Ascending aorta (tissue), 2 donors: ENCODE data around the gene TM7SF2. TPM values are rescaled to one million over a fixed set of nuclear protein-coding genes. Genes with fewer than 3 reads are reported as not detected.

Experiments
- DNase-seq, 2 donors: peaks; one replicate each; pipeline ENCODE4 v3.0.0-alpha.2; 2019; ENCODE audit warnings: low spot score in 2 of 2
- H3K27ac ChIP-seq, 2 donors: fragments of 200-600 bp; sonication (generic); one replicate each; pipeline ENCODE4 v1.5.1; 2016 to 2017; ENCODE audit warnings: mild to moderate bottlenecking in 1 of 2
- H3K27me3 ChIP-seq: fragments of 200-600 bp; sonication (generic); one replicate; pipeline ENCODE4 v1.5.1; 2017
- H3K36me3 ChIP-seq, 2 donors: fragments of 200-600 bp; sonication (generic); one replicate each; pipeline ENCODE4 v1.5.1; 2016
- H3K4me1 ChIP-seq, 2 donors: fragments of 200-600 bp; sonication (generic); one replicate each; pipeline ENCODE4 v1.5.1; 2016 to 2017; ENCODE audit warnings: mild to moderate bottlenecking in 1 of 2
- H3K4me3 ChIP-seq, 2 donors: fragments of 200-600 bp; sonication (generic); one replicate each; pipeline ENCODE4 v1.5.1; 2016 to 2017; ENCODE audit warnings: mild to moderate bottlenecking in 1 of 2
- H3K9me3 ChIP-seq, 2 donors: fragments of 200-600 bp; sonication (generic); one replicate each; pipeline ENCODE4 v1.5.1; 2016
- CTCF ChIP-seq, 3 experiments: fragments of 200-600 bp in 2 of 3; fragments of 450-650 bp in 1 of 3; sonication (generic) in 2 of 3; IDR thresholded peaks; one replicate each; pipeline ENCODE4 v1.5.1; 2016 to 2019; ENCODE audit warnings: antibody characterized with exemption in 3 of 3, mild to moderate bottlenecking in 1 of 3, moderate library complexity in 1 of 3
- intact Hi-C: fragments of 100-400 bp; cut with DNase I; formaldehyde crosslinking; loops from one replicate; pipeline ENCODE4 v1.15.1; 2023
- total RNA-seq: library from RNA; depleted of rRNA; stranded (reverse); fragments of >200 nt; gene quantifications from one replicate; pipeline ENCODE4 v1.1.0, GENCODE V29; 2016

The TM7SF2 gene
- total RNA-seq, 1 donor from 2014 or later: 10.6 TPM

DNA sequence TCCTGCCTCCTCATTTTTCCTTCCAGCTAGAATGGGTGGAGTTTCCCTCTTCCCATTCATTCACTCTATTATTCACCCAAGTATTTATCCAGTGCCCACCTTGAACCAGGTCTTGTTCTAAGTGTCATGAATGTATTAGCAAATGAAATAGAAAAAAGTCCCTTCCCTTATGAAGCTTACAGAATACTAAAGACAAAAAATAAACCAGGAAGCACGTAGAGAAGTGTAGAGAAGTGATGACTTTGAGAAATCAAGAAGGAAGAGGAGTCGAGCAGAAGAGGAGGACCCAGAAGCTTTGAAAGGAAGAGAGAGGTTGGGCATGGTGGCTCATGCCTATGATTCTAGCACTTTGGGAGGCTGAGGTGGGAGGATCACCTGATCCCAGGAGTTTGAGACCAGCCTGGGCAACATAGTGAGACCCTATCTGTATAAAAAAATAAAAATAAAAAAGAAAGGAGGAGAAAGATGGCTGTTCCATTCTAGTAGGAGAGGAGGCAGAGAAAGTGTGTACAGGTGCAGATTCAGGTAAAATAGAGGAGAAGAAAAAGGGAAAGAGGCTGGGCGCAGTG, 39.7 kb downstream of the TM7SF2 start:
- no peak for TF ChIP-seq CTCF (IDR thresholded peaks at IDR 0.05)
- Histone ChIP-seq H3K9me3 (no peaks in the 10 kb centered on the region), H3K36me3 (no peaks in the 10 kb centered on the region), H3K4me1 (peaks cover 0 to 11% of the 10 kb centered on the region in 2 donors), H3K27me3 (no peaks in the 10 kb centered on the region), H3K4me3 (no peak overlapping the region), H3K27ac (peak overlapping the region; percentile 68 to 73)
- peak in 1 of 2 donors; percentile 40 for DNase-seq
- intact Hi-C loops: loop anchor here (2.0 kb wide), 1 partner anchor 17 kb away; the partner anchor contains the start of gene SYVN1

DNA sequence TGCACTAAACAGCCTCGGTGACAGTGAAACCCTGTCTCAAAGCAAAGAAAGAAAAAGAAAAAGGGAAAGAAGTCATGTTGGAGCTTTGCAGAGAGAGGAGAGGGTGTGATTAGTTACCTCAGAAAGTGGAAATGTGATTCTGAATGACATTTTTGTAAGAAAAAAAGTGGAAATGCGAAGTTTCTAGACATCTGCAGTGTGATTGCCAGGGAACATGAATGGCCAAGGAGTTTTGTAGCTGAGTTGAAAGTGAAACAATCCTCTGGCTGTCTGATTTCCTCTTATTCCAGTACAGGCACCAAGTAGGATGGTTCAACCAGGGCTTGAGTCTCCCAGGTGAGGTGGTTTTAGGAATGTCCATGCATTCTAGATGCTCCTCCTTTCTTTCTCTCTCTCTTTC, 40.5 kb downstream of the TM7SF2 start:
- H3K9me3 ChIP-seq: no peaks in the 10 kb centered on the region
- no peak for TF ChIP-seq CTCF (IDR thresholded peaks at IDR 0.05)
- no peaks in the 10 kb centered on the region for H3K36me3 ChIP-seq
- H3K27ac ChIP-seq: peak overlapping the region in 1 of 2 donors; percentile 6
- peaks cover 0 to 11% of the 10 kb centered on the region in 2 donors for H3K4me1 ChIP-seq
- H3K27me3 ChIP-seq: no peaks in the 10 kb centered on the region
- intact Hi-C loops: no loop called here
- DNase-seq: no peak
- H3K4me3 ChIP-seq: no peak overlapping the region

DNA sequence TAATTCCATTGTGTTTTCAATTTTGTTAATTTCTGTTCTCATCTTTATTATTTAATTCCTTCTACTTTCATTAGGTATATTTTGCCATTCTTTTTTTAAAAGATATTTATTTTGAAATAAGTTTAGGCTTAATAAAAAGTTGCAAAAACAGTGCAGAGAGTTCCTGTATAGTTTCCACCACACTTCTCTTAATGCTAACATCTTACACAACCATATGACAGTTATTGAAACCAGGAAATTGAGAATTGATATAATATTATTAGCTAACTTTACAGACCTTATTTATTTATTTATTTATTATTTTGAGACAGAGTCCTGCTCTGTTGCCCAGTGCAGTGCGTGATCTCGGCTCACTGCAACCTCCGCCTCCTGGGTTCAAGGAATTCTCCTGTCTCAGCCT, 44.6 kb downstream of the TM7SF2 start:
- DNase-seq: no peak
- no peaks in the 10 kb centered on the region for H3K4me1 ChIP-seq
- H3K4me3 ChIP-seq: no peak overlapping the region
- intact Hi-C loops: no loop called here
- H3K9me3 ChIP-seq: no peaks in the 10 kb centered on the region
- no peaks in the 10 kb centered on the region for H3K27me3 ChIP-seq
- H3K27ac ChIP-seq: no peak overlapping the region
- no peak for TF ChIP-seq CTCF (IDR thresholded peaks at IDR 0.05)
- H3K36me3 ChIP-seq: no peaks in the 10 kb centered on the region

- no peaks in the 10 kb centered on the region for H3K9me3 ChIP-seq
- no peak for TF ChIP-seq CTCF (IDR thresholded peaks at IDR 0.05)
- peak in 1 of 2 donors; percentile 57 for DNase-seq
- H3K27me3 ChIP-seq: no peaks in the 10 kb centered on the region
- no peak overlapping the region for H3K4me3 ChIP-seq
- H3K27ac ChIP-seq: no peak overlapping the region
- no peaks in the 10 kb centered on the region for H3K36me3 ChIP-seq
- intact Hi-C loops: no loop called here
- H3K4me1 ChIP-seq: no peaks in the 10 kb centered on the region
Measured at GRCh38 chr11:65156926-65157325, 45.3 kb downstream of the TM7SF2 start.

DNA sequence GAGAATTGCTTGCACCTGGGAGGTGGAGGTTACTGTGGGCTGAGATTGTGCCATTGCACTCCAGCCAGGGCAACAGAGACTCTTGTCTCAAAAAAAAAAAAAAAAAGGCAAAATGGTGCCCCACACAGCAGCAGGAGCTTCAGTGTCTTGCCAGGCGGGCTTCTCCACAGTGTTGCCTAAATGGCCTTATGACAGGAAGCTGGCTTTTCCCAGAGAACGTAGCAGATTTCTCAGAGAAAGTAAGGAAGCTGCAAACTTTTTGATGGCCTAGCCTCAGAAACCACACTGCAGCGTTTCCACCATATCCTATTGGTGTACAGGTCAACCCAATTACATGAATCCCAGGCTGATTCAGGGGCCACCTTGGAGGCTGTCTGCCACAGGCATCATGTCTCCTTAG, 45.7 kb downstream of the TM7SF2 start:
- no peaks in the 10 kb centered on the region for H3K27me3 ChIP-seq
- H3K4me3 ChIP-seq: no peak overlapping the region
- H3K9me3 ChIP-seq: no peaks in the 10 kb centered on the region
- no peak for TF ChIP-seq CTCF (IDR thresholded peaks at IDR 0.05)
- DNase-seq: no peak
- H3K4me1 ChIP-seq: no peaks in the 10 kb centered on the region
- intact Hi-C loops: no loop called here
- no peaks in the 10 kb centered on the region for H3K36me3 ChIP-seq
- no peak overlapping the region for H3K27ac ChIP-seq

DNA sequence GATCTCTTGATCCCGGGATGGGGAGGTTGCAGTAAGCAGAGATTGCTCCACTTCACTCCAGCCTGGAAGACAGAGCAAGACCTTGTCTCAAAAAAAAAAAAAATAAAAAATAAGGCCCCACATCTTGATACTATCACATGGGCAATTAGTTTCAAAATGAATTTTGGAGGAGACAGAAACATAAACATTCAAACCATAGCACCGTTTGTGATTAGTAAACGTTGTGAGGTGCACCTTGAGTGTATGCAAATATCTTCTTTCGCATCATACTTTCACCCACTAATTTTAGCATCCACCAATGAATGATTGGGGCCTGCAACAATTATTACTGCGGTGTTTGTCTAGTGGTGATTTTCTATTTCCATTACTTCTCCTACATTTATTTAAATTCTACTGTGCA, 47.3 kb downstream of the TM7SF2 start:
- Histone ChIP-seq H3K9me3 (no peaks in the 10 kb centered on the region), H3K27me3 (no peaks in the 10 kb centered on the region), H3K4me3 (no peak overlapping the region), H3K27ac (no peak overlapping the region), H3K36me3 (no peaks in the 10 kb centered on the region), H3K4me1 (no peaks in the 10 kb centered on the region)
- DNase-seq: peak in 1 of 2 donors; percentile 12
- intact Hi-C loops: no loop called here
- no peak for TF ChIP-seq CTCF (IDR thresholded peaks at IDR 0.05)
